NB4 (cell line): ENCODE results near the gene RHEX.

ENCODE experiments used
- POLR2A ChIP-seq: IDR thresholded peaks from 2 replicates; pipeline ENCODE4 v1.6.1; 2011; ENCODE audit warnings: mild to moderate bottlenecking; ENCODE audit not compliant: insufficient read length; ENCODE audit errors: extremely low read depth
- TF ChIP-seq, protein P1 (sequence below): IDR thresholded peaks from one replicate; pipeline ENCODE4 v1.5.1; 2012; ENCODE audit warnings: low read depth, low read length
- TF ChIP-seq, protein P2 (sequence below): IDR thresholded peaks from 2 replicates; pipeline ENCODE4 v1.6.1; 2011; ENCODE audit warnings: low read depth, low read length

DNA sequence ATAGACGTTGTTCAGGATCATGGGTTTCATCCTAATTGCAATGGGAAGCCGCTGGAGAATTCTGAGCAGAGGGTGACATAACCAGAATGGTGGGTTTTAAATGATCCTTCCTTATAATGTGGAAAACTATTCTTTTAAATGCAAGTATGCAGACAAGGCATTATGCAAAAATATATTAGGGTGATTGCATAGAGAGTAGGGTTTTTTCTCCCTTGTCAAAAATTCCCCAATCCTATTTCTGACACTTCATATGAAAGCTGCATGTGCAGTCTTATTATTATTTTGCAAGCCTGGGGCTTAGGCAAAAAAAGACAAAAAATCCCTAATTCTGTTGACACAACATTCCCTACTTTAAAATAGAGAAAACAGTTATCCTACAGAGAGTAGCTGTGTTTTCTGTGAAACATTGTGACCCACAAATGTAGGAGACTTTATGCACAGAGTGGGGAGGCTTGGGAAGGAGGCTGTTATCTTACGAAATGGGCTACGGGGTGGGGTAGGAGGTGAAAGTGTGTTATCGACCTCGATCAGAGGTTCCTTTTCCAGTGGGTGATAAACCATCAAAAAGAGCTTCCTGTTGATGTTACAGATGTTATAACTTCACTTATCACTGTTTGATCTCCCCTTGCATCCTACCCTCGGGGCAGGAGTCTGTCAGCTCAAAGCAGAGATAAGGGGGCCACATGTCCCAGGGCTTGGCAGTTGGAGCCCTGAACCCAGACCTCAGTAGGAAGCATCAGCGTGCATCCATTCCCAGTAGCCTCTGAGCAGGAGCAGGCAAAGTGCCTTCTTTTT lies 27.2 kb downstream of the RHEX start:
- TF ChIP-seq, protein P1, sequence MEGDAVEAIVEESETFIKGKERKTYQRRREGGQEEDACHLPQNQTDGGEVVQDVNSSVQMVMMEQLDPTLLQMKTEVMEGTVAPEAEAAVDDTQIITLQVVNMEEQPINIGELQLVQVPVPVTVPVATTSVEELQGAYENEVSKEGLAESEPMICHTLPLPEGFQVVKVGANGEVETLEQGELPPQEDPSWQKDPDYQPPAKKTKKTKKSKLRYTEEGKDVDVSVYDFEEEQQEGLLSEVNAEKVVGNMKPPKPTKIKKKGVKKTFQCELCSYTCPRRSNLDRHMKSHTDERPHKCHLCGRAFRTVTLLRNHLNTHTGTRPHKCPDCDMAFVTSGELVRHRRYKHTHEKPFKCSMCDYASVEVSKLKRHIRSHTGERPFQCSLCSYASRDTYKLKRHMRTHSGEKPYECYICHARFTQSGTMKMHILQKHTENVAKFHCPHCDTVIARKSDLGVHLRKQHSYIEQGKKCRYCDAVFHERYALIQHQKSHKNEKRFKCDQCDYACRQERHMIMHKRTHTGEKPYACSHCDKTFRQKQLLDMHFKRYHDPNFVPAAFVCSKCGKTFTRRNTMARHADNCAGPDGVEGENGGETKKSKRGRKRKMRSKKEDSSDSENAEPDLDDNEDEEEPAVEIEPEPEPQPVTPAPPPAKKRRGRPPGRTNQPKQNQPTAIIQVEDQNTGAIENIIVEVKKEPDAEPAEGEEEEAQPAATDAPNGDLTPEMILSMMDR = no peak
- TF ChIP-seq, protein P2, sequence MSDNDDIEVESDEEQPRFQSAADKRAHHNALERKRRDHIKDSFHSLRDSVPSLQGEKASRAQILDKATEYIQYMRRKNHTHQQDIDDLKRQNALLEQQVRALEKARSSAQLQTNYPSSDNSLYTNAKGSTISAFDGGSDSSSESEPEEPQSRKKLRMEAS = no peak; the same call in 1 of the 2 replicates
- no peak for TF ChIP-seq POLR2A
